ENCODE data around the gene SLC22A31.

Gene SLC22A31

DNA sequence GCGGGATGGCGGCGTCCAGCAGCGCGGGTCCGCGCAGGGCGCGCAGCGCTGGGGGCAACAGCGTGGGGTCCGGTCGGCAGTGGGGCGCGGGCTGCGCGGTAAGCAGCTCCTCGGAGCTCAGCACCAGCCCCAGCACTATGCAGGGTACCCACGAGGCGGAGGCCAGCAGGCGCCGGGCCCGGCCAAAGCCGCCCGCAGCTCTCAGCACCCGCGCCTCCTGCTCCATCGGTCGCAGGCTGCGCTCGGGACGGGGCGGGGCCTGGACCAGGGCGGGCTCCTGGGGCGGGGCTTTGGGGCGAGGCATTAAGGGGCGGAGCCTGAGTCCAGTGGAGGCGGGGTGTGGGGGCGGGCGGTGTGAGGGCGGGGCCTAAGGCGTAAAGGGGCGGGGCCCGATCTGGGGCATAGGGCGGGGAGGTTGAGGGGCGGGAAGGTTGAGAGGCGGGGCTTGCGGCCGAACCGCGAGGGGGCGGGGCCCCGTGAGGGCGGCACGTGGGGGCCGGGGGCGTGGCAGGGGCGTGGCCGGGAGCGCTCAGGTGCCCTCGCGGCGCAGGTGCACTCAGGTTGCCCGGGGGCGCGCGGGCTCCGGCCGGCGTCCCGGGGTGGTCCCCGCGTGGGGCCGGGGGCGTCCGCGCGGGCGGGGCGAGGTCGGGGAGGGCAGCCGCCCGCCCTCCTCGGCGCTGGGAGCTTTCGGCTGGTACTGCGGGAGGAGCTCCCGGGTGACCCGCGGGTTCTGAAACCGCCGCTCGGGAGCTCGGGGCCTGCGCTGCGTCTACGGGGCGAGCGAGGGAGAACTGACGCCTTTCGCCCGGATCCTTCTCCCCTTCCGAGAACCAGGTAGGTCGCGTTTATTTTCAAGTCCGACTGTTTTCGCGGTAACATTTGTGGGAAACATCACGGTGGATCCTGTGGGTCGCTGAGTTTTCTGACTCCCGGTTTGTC lies 1.4 kb upstream of the SLC22A31 start:
- Histone ChIP-seq H3K9ac (ENCODE audit: low read length in 5 of 5) (no peak overlapping the region), H3K9me3 (ENCODE audit: control insufficient read depth in 5 of 5, low read length in 5 of 5) (peaks cover 0 to 5% (median 0%) of the 10 kb centered on the region in 5 donors), H3K36me3 (ENCODE audit: control insufficient read depth in 5 of 5, insufficient read depth in 5 of 5, low read length in 5 of 5) (no peaks in the 10 kb centered on the region), H3K27ac (ENCODE audit: low read depth, low read length) (no peak overlapping the region), H3K4me3 (ENCODE audit: low read depth in 1 of 5, low read length in 5 of 5) (peak overlapping the region in 2 of 5 donors; percentile 30 to 42), H3K27me3 (ENCODE audit: control insufficient read depth in 5 of 5, insufficient read depth in 4 of 5, low read length in 5 of 5) (peaks cover 29 to 54% (median 45%) of the 10 kb centered on the region in 5 donors), H3K4me1 (ENCODE audit: control insufficient read depth in 5 of 5, insufficient read depth in 5 of 5, low read length in 5 of 5) (peaks cover 0 to 10% (median 7%) of the 10 kb centered on the region in 5 donors)

DNA sequence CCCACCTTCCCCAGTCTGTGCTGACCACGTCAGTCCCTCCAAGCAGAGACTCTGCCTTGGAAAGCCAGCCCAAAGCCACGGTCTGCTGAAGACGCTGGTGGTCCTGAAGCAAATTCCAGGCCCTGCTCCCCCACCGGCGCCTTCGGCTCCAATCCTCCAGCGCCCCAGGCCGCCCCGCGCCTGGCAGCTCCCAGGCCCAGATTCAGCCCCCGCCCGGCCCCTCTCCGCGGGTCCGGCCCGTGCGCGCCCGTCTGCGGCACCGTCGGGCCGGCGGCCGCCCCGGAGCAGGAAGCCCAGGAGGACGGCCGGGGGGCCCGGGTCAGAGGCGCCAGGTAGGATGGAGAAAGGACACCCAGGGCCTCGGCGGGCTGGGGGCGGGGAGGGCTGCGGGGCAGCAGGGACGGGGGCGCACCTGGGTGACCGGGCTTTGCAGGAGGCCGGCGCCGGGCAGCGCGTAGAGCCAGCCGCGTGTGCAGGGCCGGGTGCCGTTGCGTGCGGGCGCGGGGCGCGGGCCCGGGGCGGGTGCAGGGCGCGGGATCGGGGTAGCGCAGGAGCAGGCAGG lies 594 bp upstream of the SLC22A31 start:
- Histone ChIP-seq H3K27me3 (ENCODE audit: control insufficient read depth in 5 of 5, insufficient read depth in 4 of 5, low read length in 5 of 5) (peaks cover 29 to 54% (median 45%) of the 10 kb centered on the region in 5 donors), H3K36me3 (ENCODE audit: control insufficient read depth in 5 of 5, insufficient read depth in 5 of 5, low read length in 5 of 5) (no peaks in the 10 kb centered on the region), H3K27ac (ENCODE audit: low read depth, low read length) (no peak overlapping the region), H3K9me3 (ENCODE audit: control insufficient read depth in 5 of 5, low read length in 5 of 5) (peaks cover 0 to 5% (median 0%) of the 10 kb centered on the region in 5 donors), H3K4me3 (ENCODE audit: low read depth in 1 of 5, low read length in 5 of 5) (peak overlapping the region in 1 of 5 donors; percentile 30), H3K4me1 (ENCODE audit: control insufficient read depth in 5 of 5, insufficient read depth in 5 of 5, low read length in 5 of 5) (peaks cover 0 to 10% (median 7%) of the 10 kb centered on the region in 5 donors), H3K9ac (ENCODE audit: low read length in 5 of 5) (no peak overlapping the region)

DNA sequence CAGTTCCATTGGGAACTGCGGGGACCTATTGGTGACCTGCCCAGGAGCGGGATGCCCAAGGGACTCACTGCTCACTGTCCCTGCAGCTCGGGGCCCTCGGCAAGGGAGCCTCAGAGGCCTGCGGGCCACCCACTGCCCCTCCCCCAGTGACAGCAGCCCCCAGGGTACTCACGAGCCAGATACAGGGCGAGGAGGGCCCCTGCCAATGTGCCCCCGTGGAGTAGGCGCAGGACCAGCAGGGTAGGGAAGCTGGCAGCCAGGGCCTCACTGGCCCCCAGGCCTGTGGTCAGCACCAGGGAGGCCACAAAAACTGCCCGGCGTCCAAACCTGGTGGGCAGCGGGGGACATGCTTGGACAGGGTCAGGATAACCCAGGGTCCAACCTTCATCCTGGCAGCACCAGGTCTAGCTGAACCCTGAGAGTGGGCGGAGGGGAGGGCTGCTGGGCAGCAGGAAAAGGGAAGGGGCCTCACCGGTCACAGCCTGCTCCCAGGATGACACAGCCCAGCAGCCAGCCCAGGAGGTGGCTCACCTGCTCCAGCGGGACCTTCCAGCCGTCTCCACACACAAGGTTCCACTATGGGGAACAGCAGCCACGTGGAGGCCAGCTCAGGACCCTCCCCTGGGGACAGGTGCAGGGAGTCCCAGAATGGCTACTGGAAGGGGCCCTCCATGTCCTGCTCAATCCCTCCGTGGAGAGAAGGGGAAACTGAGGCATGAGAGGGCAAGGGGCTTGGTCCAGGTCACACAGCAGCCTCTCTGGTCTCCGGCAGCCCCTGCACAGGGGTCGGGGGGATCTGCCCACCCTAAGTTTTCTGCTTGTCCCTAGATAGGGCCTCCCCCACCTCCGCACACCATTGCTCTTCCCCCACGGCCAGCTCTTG lies 855 bp downstream of the SLC22A31 start:
- peaks cover 0 to 5% (median 0%) of the 10 kb centered on the region in 5 donors for H3K9me3 ChIP-seq (ENCODE audit: control insufficient read depth in 5 of 5, low read length in 5 of 5)
- peaks cover 0 to 10% (median 7%) of the 10 kb centered on the region in 5 donors for H3K4me1 ChIP-seq (ENCODE audit: control insufficient read depth in 5 of 5, insufficient read depth in 5 of 5, low read length in 5 of 5)
- H3K27me3 ChIP-seq (ENCODE audit: control insufficient read depth in 5 of 5, insufficient read depth in 4 of 5, low read length in 5 of 5), result peaks cover 29 to 51% (median 41%) of the 10 kb centered on the region in 5 donors
- H3K9ac ChIP-seq (ENCODE audit: low read length in 5 of 5), result no peak overlapping the region
- no peaks in the 10 kb centered on the region for H3K36me3 ChIP-seq (ENCODE audit: control insufficient read depth in 5 of 5, insufficient read depth in 5 of 5, low read length in 5 of 5)
- no peak overlapping the region for H3K4me3 ChIP-seq (ENCODE audit: low read depth in 1 of 5, low read length in 5 of 5)
- H3K27ac ChIP-seq (ENCODE audit: low read depth, low read length), result no peak overlapping the region

DNA sequence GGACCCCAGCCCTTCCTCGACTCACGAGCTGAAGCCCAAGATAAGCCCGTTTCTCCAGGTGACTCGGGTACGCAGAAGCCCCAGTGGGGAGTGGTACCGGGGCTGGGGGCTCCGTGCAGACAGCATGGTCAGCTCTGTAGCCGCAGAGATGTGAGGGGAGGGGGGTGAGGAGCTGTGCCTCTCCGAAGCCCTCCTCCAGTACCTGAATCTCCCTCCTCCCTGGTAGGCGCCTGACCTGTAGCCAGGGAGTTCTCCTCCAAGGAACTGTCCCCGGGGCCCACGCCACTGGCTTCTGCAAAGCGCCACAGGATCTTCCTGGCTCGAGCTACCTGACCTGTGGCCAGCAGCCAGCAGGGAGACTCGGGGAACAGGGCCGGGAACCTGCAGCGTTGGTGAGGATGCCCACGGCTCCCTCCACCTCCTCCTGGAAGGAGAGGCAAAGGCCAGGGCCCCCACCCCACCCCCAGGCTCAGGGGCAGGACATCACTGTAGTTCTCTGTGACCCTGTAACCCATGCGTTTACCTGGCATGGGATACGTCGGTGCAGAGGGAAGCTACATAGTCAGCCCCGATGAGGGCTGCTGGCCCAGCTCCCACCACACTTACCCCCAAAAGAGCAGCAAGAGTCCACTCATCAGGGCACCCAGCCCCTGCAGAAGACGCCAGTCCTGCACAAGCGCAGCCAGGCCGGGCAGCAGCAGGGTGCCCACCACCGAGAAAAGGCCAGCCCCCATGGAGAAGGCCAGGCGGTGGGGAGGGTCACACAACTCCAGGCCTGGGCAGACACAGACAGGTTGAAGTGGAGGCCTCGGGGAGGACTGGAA lies 1.7 kb downstream of the SLC22A31 start:
- Histone ChIP-seq H3K36me3 (ENCODE audit: control insufficient read depth in 5 of 5, insufficient read depth in 5 of 5, low read length in 5 of 5) (no peaks in the 10 kb centered on the region), H3K27me3 (ENCODE audit: control insufficient read depth in 5 of 5, insufficient read depth in 4 of 5, low read length in 5 of 5) (peaks cover 31 to 54% (median 41%) of the 10 kb centered on the region in 5 donors), H3K4me1 (ENCODE audit: control insufficient read depth in 5 of 5, insufficient read depth in 5 of 5, low read length in 5 of 5) (peaks cover 0 to 10% (median 7%) of the 10 kb centered on the region in 5 donors), H3K9me3 (ENCODE audit: control insufficient read depth in 5 of 5, low read length in 5 of 5) (peaks cover 0 to 5% (median 0%) of the 10 kb centered on the region in 5 donors), H3K4me3 (ENCODE audit: low read depth in 1 of 5, low read length in 5 of 5) (no peak overlapping the region), H3K27ac (ENCODE audit: low read depth, low read length) (no peak overlapping the region), H3K9ac (ENCODE audit: low read length in 5 of 5) (no peak overlapping the region)

DNA sequence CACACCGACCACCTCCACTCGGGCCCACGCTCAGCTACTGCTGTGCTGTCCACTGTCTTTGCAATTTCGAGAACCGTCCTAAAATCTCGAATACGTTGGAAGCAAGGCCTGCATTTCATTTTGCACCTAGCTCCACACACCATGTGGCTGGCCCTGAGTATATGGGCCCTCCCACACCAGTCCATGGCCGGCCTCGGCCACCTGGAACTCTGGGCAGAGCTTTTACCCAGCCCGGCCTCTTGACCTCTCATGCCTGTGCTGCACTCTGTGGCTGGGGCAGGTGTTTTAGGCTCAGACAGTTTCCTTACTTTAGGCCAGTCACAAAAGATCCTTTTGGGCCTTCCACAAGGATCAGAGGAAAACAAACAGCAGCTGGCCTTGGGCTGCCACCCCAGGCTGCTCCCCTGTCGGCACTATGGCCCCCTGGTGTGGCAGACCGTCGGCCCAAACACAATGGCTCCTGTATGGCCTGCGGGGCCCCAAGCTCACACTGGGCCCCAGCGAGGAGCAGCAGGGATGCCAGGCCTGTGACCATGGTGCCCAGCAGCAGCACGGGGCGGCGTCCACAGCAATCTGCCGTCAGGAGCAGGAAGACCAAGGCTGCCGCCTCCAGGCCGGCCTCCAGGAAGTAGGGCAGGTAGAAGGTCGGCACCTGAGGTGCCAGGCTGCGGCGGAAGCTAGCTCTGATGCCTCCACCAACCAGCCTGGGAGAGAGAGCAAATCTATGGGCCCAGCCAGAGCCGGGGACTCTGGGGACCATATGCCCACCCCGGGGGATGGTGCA lies 2.5 kb downstream of the SLC22A31 start:
- Histone ChIP-seq H3K4me1 (ENCODE audit: control insufficient read depth in 5 of 5, insufficient read depth in 5 of 5, low read length in 5 of 5) (peaks cover 0 to 10% (median 7%) of the 10 kb centered on the region in 5 donors), H3K27me3 (ENCODE audit: control insufficient read depth in 5 of 5, insufficient read depth in 4 of 5, low read length in 5 of 5) (peaks cover 31 to 46% (median 36%) of the 10 kb centered on the region in 5 donors), H3K27ac (ENCODE audit: low read depth, low read length) (no peak overlapping the region), H3K4me3 (ENCODE audit: low read depth in 1 of 5, low read length in 5 of 5) (no peak overlapping the region), H3K9ac (ENCODE audit: low read length in 5 of 5) (no peak overlapping the region), H3K9me3 (ENCODE audit: control insufficient read depth in 5 of 5, low read length in 5 of 5) (peaks cover 0 to 3% (median 0%) of the 10 kb centered on the region in 5 donors), H3K36me3 (ENCODE audit: control insufficient read depth in 5 of 5, insufficient read depth in 5 of 5, low read length in 5 of 5) (no peaks in the 10 kb centered on the region)

DNA sequence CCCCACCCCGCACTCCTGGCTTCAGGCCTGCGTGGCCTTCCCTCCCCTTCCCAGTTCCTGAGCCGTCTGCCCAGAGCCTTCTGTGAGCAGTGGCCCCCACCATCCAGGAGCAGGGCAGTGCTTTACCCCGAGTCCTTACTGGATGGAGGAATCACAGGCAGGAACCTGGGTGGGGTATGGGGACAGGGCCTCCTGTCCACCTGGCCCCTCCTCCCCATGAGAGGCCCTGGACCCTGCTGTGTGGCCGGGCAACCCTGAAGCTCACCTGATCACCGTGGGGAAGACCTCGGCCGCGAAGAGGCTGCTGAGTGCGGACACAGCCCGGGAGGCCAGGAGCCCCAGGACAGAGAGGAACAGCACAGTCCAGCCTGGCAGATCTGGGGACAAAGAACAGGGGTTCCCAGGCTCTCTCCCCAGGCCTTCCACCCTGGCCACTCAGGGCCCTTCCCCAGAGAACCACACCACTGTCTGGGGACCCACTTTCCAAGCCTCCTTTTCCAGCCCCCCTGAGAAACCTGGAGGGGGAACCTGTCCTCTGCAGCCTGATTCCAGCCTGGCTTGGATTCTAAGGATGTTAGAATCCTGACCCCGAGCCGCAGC lies 3.2 kb downstream of the SLC22A31 start:
- H3K27ac ChIP-seq (ENCODE audit: low read depth, low read length), result no peak overlapping the region
- no peaks in the 10 kb centered on the region for H3K36me3 ChIP-seq (ENCODE audit: control insufficient read depth in 5 of 5, insufficient read depth in 5 of 5, low read length in 5 of 5)
- peaks cover 28 to 41% (median 32%) of the 10 kb centered on the region in 5 donors for H3K27me3 ChIP-seq (ENCODE audit: control insufficient read depth in 5 of 5, insufficient read depth in 4 of 5, low read length in 5 of 5)
- H3K9ac ChIP-seq (ENCODE audit: low read length in 5 of 5), result no peak overlapping the region
- peaks cover 0 to 11% (median 10%) of the 10 kb centered on the region in 5 donors for H3K4me1 ChIP-seq (ENCODE audit: control insufficient read depth in 5 of 5, insufficient read depth in 5 of 5, low read length in 5 of 5)
- H3K4me3 ChIP-seq (ENCODE audit: low read depth in 1 of 5, low read length in 5 of 5), result no peak overlapping the region
- no peaks in the 10 kb centered on the region for H3K9me3 ChIP-seq (ENCODE audit: control insufficient read depth in 5 of 5, low read length in 5 of 5)

DNA sequence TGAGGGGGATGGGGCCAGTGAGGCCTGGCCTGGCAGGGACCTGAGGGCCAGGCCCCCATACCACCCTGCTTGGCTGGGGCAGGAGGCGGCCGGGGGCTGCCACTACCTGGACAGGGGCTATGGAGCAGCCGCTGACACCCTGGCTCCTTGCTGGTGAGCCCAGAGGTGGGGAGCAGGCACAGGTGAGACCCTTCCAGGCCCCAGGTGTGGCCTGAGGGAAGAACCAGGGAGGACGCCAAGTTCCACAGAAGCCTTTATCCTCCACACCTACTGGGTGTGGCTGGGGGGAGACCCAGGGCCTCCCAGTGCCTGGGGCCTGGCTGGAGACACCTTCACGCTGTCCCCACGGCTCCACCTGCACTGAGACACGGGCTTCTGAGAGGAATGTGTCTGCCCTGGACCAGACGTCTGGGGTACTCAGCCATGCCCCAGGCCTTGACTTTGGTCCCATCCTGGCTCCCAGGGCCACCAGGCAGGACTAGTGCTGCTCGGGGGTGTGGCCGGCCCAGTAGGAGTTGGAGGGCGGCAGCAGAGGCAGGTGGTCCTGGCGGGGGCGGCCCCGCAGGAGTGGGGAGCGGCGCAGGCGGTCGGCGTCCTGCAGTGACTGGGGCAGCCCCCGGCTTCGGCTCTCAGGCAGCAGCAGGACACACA lies 4.7 kb downstream of the SLC22A31 start:
- Histone ChIP-seq H3K27ac (ENCODE audit: low read depth, low read length) (no peak overlapping the region), H3K36me3 (ENCODE audit: control insufficient read depth in 5 of 5, insufficient read depth in 5 of 5, low read length in 5 of 5) (no peaks in the 10 kb centered on the region), H3K4me1 (ENCODE audit: control insufficient read depth in 5 of 5, insufficient read depth in 5 of 5, low read length in 5 of 5) (peaks cover 0 to 14% (median 12%) of the 10 kb centered on the region in 5 donors), H3K9ac (ENCODE audit: low read length in 5 of 5) (no peak overlapping the region), H3K27me3 (ENCODE audit: control insufficient read depth in 5 of 5, insufficient read depth in 4 of 5, low read length in 5 of 5) (peaks cover 25 to 47% (median 37%) of the 10 kb centered on the region in 5 donors), H3K4me3 (ENCODE audit: low read depth in 1 of 5, low read length in 5 of 5) (no peak overlapping the region), H3K9me3 (ENCODE audit: control insufficient read depth in 5 of 5, low read length in 5 of 5) (no peaks in the 10 kb centered on the region)
